ENCODE data around the gene UBE2G1. TPM values are rescaled to one million over a fixed set of nuclear protein-coding genes. Genes with fewer than 3 reads are reported as not detected.

UBE2G1 gene
- total and polyA plus RNA-seq, 11 donors = 19.4 to 125 (median 94.7) TPM

DNA sequence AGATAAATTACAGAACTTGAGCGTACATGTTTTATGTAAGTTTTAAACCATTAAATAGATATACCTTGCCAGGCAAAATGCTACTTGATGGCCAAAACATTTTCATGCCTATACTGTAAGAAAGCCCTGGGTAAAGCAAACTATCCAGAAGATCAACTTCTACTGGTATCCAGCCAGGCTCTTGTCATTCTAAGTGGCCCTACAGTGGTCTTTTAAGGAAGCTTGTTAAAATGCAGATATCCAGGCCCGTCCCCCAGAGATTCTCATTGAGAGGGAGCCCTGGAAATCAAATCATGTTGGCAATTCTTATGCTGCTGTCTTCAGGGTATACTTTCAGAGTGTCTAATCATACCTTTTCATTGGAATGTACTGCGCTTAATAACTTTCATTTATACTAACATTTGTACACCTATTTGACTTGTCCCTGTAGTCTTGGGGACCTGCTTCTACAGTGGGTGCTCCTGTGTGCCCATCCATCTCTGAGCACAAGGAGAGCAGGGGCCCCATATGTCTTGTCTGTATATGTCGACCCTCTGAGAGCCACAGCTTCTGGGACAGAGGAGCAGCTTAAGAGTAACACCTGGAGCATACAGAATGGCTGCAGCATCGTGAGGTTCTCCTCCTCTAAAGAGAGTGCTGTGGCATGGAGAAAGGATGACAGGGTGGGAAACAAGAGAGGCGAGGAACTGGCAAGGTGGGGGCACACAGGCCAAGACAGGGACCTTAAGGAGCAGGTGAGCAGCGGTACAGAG is 59.1 kb downstream of the UBE2G1 start:
- Histone ChIP-seq H3K4me3 (no peak overlapping the region), H3K4me1 (peaks cover 0 to 48% (median 32%) of the 10 kb centered on the region in 12 donors), H3K27me3 (no peaks in the 10 kb centered on the region), H3K27ac (no peak overlapping the region), H3K36me3 (peaks cover 0 to 33% (median 25%) of the 10 kb centered on the region in 9 donors), H3K9me3 (no peaks in the 10 kb centered on the region)
- ATAC-seq = no peak
- DNase-seq = no peak
- intact Hi-C loops (cut with DNase I) = loop anchor here in 5 of 10 donors (2.0 to 10.0 kb wide), 4 partner anchors 50 to 93 kb away; partner anchors contain the start of gene UBE2G1 (in 1 of the 5)
- 87 to 88% (median 88%) methylated on average over 7 of the region's 7 CpGs for WGBS, 4 donors
- TF ChIP-seq, protein P1, sequence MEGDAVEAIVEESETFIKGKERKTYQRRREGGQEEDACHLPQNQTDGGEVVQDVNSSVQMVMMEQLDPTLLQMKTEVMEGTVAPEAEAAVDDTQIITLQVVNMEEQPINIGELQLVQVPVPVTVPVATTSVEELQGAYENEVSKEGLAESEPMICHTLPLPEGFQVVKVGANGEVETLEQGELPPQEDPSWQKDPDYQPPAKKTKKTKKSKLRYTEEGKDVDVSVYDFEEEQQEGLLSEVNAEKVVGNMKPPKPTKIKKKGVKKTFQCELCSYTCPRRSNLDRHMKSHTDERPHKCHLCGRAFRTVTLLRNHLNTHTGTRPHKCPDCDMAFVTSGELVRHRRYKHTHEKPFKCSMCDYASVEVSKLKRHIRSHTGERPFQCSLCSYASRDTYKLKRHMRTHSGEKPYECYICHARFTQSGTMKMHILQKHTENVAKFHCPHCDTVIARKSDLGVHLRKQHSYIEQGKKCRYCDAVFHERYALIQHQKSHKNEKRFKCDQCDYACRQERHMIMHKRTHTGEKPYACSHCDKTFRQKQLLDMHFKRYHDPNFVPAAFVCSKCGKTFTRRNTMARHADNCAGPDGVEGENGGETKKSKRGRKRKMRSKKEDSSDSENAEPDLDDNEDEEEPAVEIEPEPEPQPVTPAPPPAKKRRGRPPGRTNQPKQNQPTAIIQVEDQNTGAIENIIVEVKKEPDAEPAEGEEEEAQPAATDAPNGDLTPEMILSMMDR (IDR thresholded peaks at IDR 0.05) = no peak
- TF ChIP-seq POLR2A (IDR thresholded peaks at IDR 0.05) = no peak

DNA sequence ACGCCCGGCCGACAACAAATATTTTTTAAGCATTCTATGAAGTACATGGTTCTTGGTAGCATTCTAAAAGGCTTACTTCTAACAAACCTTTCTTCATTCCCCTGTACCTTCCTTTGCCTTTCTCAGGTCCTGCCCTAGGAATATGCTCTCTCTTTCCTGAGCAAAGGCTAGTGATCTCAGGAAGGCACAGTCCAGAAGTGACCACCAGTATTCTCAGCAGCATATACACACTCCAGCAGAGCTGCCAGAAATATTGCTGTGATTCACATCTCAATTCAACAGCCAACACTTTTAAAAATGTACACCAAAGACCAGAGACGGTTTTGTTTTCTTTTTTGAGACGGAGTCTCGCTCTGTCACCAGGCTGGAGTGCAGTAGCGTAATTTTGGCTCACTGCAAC is 61.3 kb downstream of the UBE2G1 start:
- WGBS, 4 donors = 87 to 92% (median 89%) methylated on average over 7 of the region's 7 CpGs
- ATAC-seq (no peak), DNase-seq (no peak)
- Histone ChIP-seq H3K27ac (no peak overlapping the region), H3K27me3 (no peaks in the 10 kb centered on the region), H3K4me1 (peaks cover 0 to 42% (median 19%) of the 10 kb centered on the region in 12 donors), H3K36me3 (peaks cover 0 to 48% (median 30%) of the 10 kb centered on the region in 9 donors), H3K9me3 (no peaks in the 10 kb centered on the region), H3K4me3 (no peak overlapping the region)
- TF ChIP-seq, protein P1 (IDR thresholded peaks at IDR 0.05) = no peak
- TF ChIP-seq POLR2A (IDR thresholded peaks at IDR 0.05) = no peak
- intact Hi-C loops (cut with DNase I) = loop anchor here in 5 of 10 donors (2.0 to 10.0 kb wide), 4 partner anchors 52 to 90 kb away; partner anchors contain the start of gene UBE2G1 (in 1 of the 5)

DNA sequence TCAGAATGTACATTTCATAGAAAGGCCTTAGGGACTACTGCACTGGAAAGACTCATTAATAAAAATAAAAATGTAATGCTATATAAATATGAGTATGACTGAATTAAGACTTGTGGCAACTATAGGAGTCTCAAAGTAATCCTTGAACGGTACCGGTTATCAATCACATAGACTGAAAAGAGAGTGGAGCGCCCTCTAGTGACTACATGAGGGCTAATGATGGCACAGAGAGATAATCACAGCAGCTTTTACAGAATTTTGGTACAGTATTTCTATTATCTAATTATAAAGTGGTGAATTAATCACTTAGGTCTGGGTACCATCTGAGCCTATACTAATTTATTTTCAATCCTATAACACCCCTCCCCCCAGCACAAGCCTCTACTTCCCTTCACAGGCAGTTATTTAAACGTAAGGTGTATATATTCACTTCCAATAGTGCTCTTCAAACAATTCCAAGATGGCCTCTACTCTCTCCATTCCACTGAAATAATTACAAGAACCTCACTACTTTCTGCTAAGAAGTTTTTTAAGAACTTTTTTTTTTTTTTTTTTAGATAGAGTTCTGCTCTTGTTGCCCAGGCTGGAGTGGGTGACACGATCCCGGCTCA is 62.0 kb downstream of the UBE2G1 start:
- Histone ChIP-seq H3K4me3 (no peak overlapping the region), H3K27me3 (no peaks in the 10 kb centered on the region), H3K27ac (no peak overlapping the region), H3K9me3 (no peaks in the 10 kb centered on the region), H3K36me3 (peaks cover 0 to 48% (median 30%) of the 10 kb centered on the region in 9 donors), H3K4me1 (peaks cover 0 to 35% (median 13%) of the 10 kb centered on the region in 12 donors)
- peak in 2 of 4 donors; percentile 54 to 70 for ATAC-seq
- DNase-seq = peak in 3 of 5 donors; percentile 21 to 33 (median 32)
- 46 to 50% (median 48%) methylated on average over 6 of the region's 6 CpGs for WGBS, 4 donors
- TF ChIP-seq, protein P1 (IDR thresholded peaks at IDR 0.05) = peak; percentile 53 to 89 (median 75)
- no peak for TF ChIP-seq POLR2A (IDR thresholded peaks at IDR 0.05)
- intact Hi-C loops (cut with DNase I) = loop anchor here in 8 of 10 donors (2.0 to 10.0 kb wide), 7 partner anchors 53 to 108 kb away; partner anchors contain the start of gene UBE2G1 (in 1 of the 8)

DNA sequence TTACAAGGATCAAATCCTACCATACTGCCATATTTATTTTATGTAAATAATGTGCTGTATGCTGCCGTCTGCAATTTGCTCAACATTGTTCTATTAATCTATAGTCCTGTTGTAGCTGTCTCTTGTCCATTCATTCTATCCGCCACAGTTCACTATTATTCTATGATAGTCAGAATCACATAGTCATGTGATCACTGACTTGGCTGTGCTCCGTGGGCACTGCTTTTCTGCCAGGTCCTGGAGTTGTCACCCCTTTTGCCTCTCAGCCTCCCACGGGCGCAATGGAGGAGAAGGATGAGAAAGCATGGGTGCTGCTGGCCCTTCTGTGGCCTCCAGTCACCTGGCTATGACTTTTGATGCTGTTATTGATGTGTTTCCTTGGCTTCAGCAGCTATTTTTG is 65.4 kb downstream of the UBE2G1 start:
- Histone ChIP-seq H3K4me1 (peaks cover 0 to 39% (median 10%) of the 10 kb centered on the region in 12 donors), H3K27me3 (no peaks in the 10 kb centered on the region), H3K36me3 (peaks cover 0 to 53% (median 22%) of the 10 kb centered on the region in 9 donors), H3K27ac (peak overlapping the region in 2 of 12 donors; percentile 1 to 53), H3K9me3 (no peaks in the 10 kb centered on the region), H3K4me3 (no peak overlapping the region)
- WGBS, 4 donors = 46 to 62% (median 53%) methylated on average over 5 of the region's 5 CpGs
- TF ChIP-seq POLR2A (IDR thresholded peaks at IDR 0.05) = no peak
- TF ChIP-seq, protein P1 (IDR thresholded peaks at IDR 0.05) = no peak
- intact Hi-C loops (cut with DNase I) = loop anchor here in 8 of 10 donors (5.0 to 10.0 kb wide), 5 partner anchors 64 to 111 kb away; partner anchors contain the start of gene UBE2G1 (in 1 of the 8)
- ATAC-seq = peak; percentile 52 to 67 (median 59)
- DNase-seq = peak in 3 of 5 donors; percentile 22 to 42 (median 28)
